OCI-LY1 (cell line): Measurements from ENCODE around the gene DLEC1.

ENCODE experiments used
- EZH2 ChIP-seq: fragments of 200-600 bp; sonication (generic), shearing (Covaris generic); IDR thresholded peaks from 2 replicates; pipeline ENCODE4 v1.8.0; 2017; ENCODE audit warnings: borderline replicate concordance, mixed run types, mild to moderate bottlenecking, antibody characterized with exemption, low read length, moderate library complexity, mixed read lengths
- TF ChIP-seq, protein P1 (sequence below): fragments of 200-600 bp; sonication (generic), shearing (Covaris generic); IDR thresholded peaks from 2 replicates; pipeline ENCODE4 v1.5.1; 2017; ENCODE audit warnings: mild to moderate bottlenecking, antibody characterized with exemption, low read length, moderate library complexity, mixed read lengths

DNA sequence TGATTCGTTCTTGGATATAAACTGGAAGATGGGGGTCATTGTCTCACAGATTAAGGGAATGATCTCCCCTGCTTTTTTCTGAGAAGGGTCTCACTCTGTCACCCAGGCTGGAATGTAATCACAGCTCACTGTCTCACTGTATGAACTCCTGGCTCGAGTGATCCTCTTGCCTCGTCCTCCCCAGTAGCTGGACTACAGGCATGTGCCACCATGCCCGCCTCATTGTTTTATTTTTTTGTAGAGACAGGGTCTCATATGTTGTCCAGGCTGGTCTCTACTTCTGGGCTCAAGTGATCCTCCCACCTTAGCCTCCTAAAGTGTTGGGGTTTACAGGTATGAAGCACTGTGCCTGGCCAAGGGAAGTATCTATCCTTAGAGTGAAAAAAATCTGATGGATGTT is 131.7 kb downstream of the DLEC1 start:
- TF ChIP-seq, protein P1, sequence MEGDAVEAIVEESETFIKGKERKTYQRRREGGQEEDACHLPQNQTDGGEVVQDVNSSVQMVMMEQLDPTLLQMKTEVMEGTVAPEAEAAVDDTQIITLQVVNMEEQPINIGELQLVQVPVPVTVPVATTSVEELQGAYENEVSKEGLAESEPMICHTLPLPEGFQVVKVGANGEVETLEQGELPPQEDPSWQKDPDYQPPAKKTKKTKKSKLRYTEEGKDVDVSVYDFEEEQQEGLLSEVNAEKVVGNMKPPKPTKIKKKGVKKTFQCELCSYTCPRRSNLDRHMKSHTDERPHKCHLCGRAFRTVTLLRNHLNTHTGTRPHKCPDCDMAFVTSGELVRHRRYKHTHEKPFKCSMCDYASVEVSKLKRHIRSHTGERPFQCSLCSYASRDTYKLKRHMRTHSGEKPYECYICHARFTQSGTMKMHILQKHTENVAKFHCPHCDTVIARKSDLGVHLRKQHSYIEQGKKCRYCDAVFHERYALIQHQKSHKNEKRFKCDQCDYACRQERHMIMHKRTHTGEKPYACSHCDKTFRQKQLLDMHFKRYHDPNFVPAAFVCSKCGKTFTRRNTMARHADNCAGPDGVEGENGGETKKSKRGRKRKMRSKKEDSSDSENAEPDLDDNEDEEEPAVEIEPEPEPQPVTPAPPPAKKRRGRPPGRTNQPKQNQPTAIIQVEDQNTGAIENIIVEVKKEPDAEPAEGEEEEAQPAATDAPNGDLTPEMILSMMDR = no peak
- no peak for TF ChIP-seq EZH2
